Measurements from ENCODE around the gene RFC2.
A peak's percentile ranks its signal among the peaks of the same experiment; 100 is the strongest.

RFC2 gene

DNA sequence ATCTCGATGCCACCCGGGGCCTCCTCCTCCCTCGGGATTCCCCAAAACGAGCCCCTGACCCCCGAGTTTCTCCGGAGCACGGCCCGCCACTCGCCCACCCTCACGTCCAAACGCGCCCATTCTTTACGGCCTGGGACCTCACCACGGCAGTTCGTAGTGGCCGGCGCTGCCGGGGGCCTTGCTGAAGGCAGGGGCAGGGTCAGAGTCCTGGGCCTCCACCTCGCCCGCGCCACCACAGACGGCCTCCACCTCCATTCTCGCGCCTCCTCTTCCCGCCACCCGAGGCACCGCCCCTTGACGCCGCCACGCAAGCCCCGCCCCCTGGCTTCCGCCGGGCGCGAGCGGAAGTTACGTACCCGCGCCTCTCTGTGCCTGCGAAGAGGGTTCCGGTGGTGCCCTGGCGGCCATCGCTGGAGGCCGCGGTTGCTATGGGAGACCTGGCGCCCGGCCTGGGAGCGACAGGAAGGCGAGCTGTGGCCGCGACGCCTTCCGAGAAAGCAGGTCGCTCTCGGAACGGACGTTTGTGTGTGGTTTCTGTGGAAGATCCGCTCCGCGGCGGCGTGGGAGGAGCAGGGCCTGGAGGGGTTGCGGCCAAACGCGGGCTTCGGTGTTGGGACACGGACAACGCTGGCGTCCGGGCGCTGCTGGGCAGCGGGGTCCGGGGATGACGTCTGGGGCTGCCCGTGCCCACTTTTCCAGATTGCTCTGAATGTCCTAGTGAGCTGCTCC, at the start of gene RFC2:
TSS of gene RFC2 (minus strand) at position 271 of the 729 bp plus-strand sequence. CDS start at position 255, 16 bp downstream.
- peak; percentile 96 for DNase-seq (ENCODE audit: low spot score)

DNA sequence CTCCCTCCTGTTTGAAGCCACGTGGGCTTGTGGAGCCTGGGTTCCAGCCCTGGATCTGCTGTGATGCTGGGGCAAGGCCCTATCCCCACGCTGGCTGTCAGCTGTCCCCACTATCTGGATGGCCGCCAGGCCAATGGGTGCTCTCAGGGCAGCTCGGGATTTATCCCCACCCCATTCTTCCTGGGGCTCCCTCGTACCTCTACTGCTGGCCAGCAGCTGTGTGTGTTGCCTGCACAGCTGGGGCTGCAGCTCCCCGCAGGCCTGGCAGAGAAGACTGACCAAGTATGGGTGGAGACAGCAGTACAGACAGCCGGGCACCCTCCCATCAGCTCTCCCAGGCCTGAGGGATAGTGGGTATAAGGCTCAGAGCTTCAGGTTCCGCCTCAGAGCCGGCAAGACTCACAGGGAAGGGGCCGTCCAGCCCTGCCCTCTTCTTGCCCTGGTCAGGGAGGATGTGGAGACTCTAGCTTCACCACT, 48.6 kb upstream of the RFC2 start:
- DNase-seq (ENCODE audit: low spot score) = no peak

DNA sequence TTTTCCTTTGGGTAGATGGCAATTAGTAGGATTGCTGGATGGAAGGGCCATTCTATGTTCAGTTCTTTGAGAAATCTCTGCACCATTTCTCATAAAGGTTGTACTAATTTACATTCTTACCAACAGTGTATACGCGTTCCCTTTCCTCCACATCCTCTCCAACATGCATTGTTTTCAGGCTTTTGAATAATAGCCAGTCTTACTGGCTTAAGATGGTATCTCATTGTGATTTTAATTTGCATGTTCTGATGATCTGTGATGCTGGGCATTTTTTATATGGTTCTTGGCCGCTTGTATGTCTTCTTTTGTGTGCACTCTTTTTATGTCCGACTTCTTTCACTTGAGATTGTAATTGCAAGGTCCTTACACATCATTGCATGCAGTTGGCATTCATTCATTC, 46.7 kb upstream of the RFC2 start:
- no peak for DNase-seq (ENCODE audit: low spot score)

- DNase-seq (ENCODE audit: low spot score) = no peak
Observed at GRCh38 chr7:74299401-74299800, 45.2 kb upstream of the RFC2 start.

DNA sequence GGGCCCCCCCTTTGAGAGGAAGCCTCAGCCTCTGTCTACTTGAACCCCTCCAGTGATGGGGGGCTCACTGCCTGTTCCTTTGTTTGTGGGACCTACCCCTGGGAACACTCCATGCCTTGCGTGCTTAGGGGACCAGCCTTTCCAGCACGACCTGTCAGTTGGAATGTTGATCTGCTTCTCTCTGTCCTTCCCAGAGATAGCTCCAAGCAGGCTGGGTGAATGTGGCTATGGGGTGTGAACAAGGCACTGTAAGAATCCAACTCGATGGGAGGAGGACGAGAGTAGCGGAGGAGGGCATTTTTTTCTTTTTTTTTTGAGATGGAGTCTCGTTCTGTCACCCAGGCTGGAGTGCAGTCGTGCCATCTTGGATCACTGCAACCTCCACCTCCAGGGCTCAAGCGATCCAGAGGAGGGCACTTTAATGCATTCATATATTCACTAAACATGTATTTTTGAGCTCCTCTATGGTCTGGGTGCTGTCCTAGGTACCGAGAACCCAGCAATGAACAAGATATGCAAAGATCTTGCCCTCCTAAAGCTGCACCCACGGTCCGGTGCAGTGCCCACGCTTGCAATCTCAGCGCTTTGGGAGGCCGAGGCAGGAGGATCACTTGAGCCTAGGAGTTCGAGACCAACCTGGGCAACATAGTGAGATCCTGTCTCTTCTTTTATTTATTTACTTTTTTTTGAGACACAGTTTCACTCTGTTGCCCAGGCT, 43.5 kb upstream of the RFC2 start:
- DNase-seq (ENCODE audit: low spot score) = no peak

- no peak for DNase-seq (ENCODE audit: low spot score)
Observed at GRCh38 chr7:74294191-74294998, 40.2 kb upstream of the RFC2 start.

DNA sequence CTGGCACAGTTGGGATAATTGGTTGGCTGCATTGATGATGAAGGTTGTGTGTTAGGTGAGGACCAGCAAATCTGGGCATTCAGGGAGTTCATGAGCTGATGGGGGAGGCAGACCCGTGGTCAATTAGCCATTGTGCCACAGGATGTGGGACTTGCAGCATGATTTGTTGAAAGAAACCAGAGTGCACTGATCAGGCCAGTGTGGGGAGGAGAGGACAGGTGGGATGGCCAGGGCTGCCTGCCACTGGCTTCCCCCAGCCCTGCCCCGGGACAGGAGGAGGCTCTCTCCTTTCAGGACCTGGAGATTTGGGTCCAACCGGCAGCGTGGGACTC, 39.3 kb upstream of the RFC2 start:
- DNase-seq (ENCODE audit: low spot score) = no peak

GRCh38 chr7:74292757-74293576, 38.8 kb upstream of the RFC2 start:
- DNase-seq (ENCODE audit: low spot score) = no peak

GRCh38 chr7:74291535-74291934, 37.3 kb upstream of the RFC2 start:
- DNase-seq (ENCODE audit: low spot score) = no peak

DNA sequence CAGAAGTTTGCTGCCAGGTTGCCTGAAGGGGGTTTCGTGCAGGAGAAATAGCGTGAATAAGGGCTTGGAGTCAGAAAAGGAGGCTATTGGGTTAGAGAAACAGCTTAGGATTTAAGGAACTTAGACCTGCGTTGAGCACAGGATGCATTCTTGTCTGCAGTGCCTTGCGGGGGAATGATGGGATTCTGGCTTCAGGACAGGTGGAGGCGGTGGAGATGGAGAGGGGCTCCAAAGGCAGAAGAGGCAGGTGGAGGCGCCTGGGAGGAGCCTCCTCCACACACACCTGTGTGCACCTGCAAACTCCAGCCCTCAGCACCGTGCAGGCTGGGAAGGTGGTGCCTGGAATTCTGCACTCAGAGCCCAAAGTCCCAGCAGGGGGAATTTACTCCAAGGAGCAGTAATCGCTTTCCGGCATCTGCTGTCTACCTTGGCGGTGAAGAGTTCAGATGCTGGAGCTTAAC, 36.8 kb upstream of the RFC2 start:
- no peak for DNase-seq (ENCODE audit: low spot score)

GRCh38 chr7:74290553-74290950, 36.4 kb upstream of the RFC2 start:
- no peak for DNase-seq (ENCODE audit: low spot score)

GRCh38 chr7:74289659-74290552, 35.7 kb upstream of the RFC2 start:
- DNase-seq (ENCODE audit: low spot score) = peak; percentile 16

GRCh38 chr7:74289018-74289658, 34.9 kb upstream of the RFC2 start, which contains the start of gene CLIP2:
Gene CLIP2 (plus strand): TSS chr7:74289407. CDS start chr7:74317547, 28,140 bp downstream.
- DNase-seq (ENCODE audit: low spot score) = peak; percentile 77

- DNase-seq (ENCODE audit: low spot score) = no peak
Observed at GRCh38 chr7:74288034-74288881, 34.1 kb upstream of the RFC2 start.

GRCh38 chr7:74287303-74288033, 33.3 kb upstream of the RFC2 start:
- no peak for DNase-seq (ENCODE audit: low spot score)

- no peak for DNase-seq (ENCODE audit: low spot score)
Observed at GRCh38 chr7:74286131-74286530, 31.9 kb upstream of the RFC2 start.

DNA sequence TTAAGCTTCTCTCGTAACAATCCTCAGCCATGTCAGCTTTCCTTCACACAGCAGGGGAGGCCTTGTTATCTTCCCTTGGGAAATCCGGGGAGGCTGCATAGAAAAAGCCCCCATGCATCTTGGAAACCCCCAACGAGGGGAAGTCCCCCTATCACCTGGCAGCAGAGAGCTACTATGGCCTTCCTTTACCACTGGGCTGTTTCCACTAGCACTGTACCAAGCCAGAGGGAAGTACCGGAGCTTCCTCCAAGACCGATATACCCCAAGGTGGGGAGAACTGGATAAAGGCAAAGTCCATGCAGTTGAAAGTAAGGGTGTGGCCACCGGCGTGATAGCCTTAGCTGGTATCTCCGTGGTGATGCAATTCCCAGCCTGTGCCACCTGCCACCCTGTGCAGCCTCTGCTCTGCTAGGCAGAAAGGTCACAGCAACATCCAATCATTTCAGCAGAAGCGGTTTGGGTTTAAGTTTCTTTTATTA, 30.6 kb upstream of the RFC2 start:
- DNase-seq (ENCODE audit: low spot score) = no peak

- no peak for DNase-seq (ENCODE audit: low spot score)
Observed at GRCh38 chr7:74283858-74284447, 29.8 kb upstream of the RFC2 start.

Measured in CD4-positive, alpha-beta T cell treated with Interleukin-15 for 4 hours (primary cell).